Endothelial cell (in vitro differentiated cells): ENCODE measurements around the gene ZDHHC22. TPM values are rescaled to one million over a fixed set of nuclear protein-coding genes. Genes with fewer than 3 reads are reported as not detected.

ENCODE experiments used
- DNase-seq: peaks from one replicate; pipeline ENCODE4 v3.0.0; 2021; ENCODE audit warnings: low spot score
- H3K27ac Mint-ChIP-seq: one replicate; pipeline ENCODE4 v1.8.0; 2021; ENCODE audit warnings: mixed read lengths, inconsistent platforms; ENCODE audit not compliant: unreplicated experiment
- H3K27me3 Mint-ChIP-seq: one replicate; pipeline ENCODE4 v1.8.0; 2021; ENCODE audit warnings: mild to moderate bottlenecking, moderate library complexity, mixed read lengths, inconsistent platforms; ENCODE audit not compliant: unreplicated experiment
- H3K36me3 Mint-ChIP-seq: one replicate; pipeline ENCODE4 v1.8.0; 2021; ENCODE audit warnings: mild to moderate bottlenecking, low read depth, mixed read lengths, inconsistent platforms; ENCODE audit not compliant: unreplicated experiment
- H3K4me1 Mint-ChIP-seq: one replicate; pipeline ENCODE4 v1.8.0; 2021; ENCODE audit warnings: mild to moderate bottlenecking, mixed read lengths, inconsistent platforms; ENCODE audit not compliant: unreplicated experiment
- H3K4me3 Mint-ChIP-seq: one replicate; pipeline ENCODE4 v1.8.0; 2021; ENCODE audit warnings: mild to moderate bottlenecking, mixed read lengths, inconsistent platforms; ENCODE audit not compliant: unreplicated experiment
- H3K9me3 Mint-ChIP-seq: one replicate; pipeline ENCODE4 v1.8.0; 2021; ENCODE audit warnings: mixed read lengths, inconsistent platforms; ENCODE audit not compliant: unreplicated experiment
- CTCF ChIP-seq: fragments of 200-600 bp; sonication (generic); IDR thresholded peaks from one replicate; pipeline ENCODE4 v1.5.0; 2021; ENCODE audit warnings: antibody characterized with exemption; ENCODE audit not compliant: unreplicated experiment
- total RNA-seq: library from RNA; stranded (reverse); fragmentation: NEBNext Ultra II Directional; extraction: Animal tissue kit (Norgen Biotek cat#: 25700); gene quantifications from one replicate; pipeline ENCODE4 v1.2.1, GENCODE V29; 2021; ENCODE audit not compliant: unreplicated experiment

ZDHHC22 gene
- total RNA-seq, 1 donor from 2014 or later = 12.0 TPM

- Mint-ChIP-seq H3K27me3 (peaks cover 9% of the 10 kb centered on the region), H3K4me3 (peak overlapping the region; percentile 89)
- no peak for DNase-seq
Measured at GRCh38 chr14:77140359-77141213, 1.0 kb downstream of the ZDHHC22 start.

GRCh38 chr14:77139540-77140358, 1.8 kb downstream of the ZDHHC22 start:
- peaks cover 23% of the 10 kb centered on the region for H3K4me1 Mint-ChIP-seq
- peaks cover 9% of the 10 kb centered on the region for H3K27me3 Mint-ChIP-seq
- H3K9me3 Mint-ChIP-seq = no peaks in the 10 kb centered on the region
- DNase-seq = peak; percentile 84
- H3K27ac Mint-ChIP-seq = no peak overlapping the region
- H3K4me3 Mint-ChIP-seq = peak overlapping the region; percentile 89
- no peaks in the 10 kb centered on the region for H3K36me3 Mint-ChIP-seq
- TF ChIP-seq CTCF = peak; percentile 77

More at GRCh38 chr14:77140359-77141213, 1.0 kb downstream of the ZDHHC22 start:
- Mint-ChIP-seq H3K36me3 (no peaks in the 10 kb centered on the region), H3K9me3 (no peaks in the 10 kb centered on the region), H3K4me1 (peaks cover 23% of the 10 kb centered on the region), H3K27ac (no peak overlapping the region)
- TF ChIP-seq CTCF = no peak

- Mint-ChIP-seq H3K9me3 (no peaks in the 10 kb centered on the region), H3K27me3 (peaks cover 9% of the 10 kb centered on the region), H3K4me3 (peak overlapping the region; percentile 49), H3K27ac (no peak overlapping the region), H3K36me3 (no peaks in the 10 kb centered on the region), H3K4me1 (peaks cover 23% of the 10 kb centered on the region)
- no peak for TF ChIP-seq CTCF
- DNase-seq = no peak
Measured at GRCh38 chr14:77139022-77139421, 2.6 kb downstream of the ZDHHC22 start.

DNA sequence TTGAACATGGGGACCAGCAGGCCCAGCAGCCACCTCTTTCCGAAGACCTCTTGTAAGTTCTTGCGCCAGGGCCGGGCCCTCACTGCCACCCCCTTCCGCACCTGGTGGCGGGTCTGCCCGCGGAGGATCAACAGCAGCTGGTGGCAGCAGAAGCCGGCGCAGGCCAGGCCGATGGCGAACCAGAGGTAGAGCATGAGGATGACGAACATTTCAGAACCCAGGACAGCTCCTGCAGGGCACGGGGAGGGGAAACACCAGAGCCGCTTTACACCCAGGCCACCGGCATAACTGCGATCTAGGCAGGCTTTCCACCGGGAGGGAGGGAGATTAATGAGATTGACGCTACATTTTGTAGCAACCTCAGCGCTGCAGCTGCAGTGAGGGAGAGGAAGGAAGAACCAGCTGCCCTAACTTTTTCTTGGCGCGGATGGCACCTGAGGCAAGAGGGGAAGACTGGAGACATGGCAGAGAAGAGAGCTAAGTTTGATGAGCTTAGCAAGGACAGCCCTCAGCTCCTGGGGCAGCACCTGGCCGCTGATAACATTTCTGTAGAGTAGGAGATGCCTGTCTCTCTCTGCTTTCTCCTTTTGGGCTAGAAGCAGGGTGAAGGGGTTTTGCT, 7.8 kb downstream of the ZDHHC22 start:
- H3K27me3 Mint-ChIP-seq = peaks cover 4% of the 10 kb centered on the region
- DNase-seq = peak; percentile 74

More for the DNA sequence above, 7.8 kb downstream of the ZDHHC22 start:
- Mint-ChIP-seq H3K27ac (no peak overlapping the region), H3K4me1 (peaks cover 7% of the 10 kb centered on the region), H3K9me3 (no peaks in the 10 kb centered on the region), H3K4me3 (no peak overlapping the region), H3K36me3 (peaks cover 20% of the 10 kb centered on the region)
- TF ChIP-seq CTCF = no peak
